ENCODE data around the gene TBC1D4.

Gene TBC1D4

GRCh38 chr13:75411924-75412537, 69.9 kb downstream of the TBC1D4 start:
- Histone ChIP-seq H3K9ac (ENCODE audit: low read length in 5 of 5) (peak overlapping the region in 1 of 5 donors; percentile 30), H3K4me1 (ENCODE audit: control insufficient read depth in 5 of 5, insufficient read depth in 5 of 5, low read length in 5 of 5) (peaks cover 0 to 43% (median 21%) of the 10 kb centered on the region in 5 donors), H3K27me3 (ENCODE audit: control insufficient read depth in 5 of 5, insufficient read depth in 4 of 5, low read length in 5 of 5) (no peaks in the 10 kb centered on the region), H3K27ac (ENCODE audit: low read depth, low read length) (peak overlapping the region; percentile 24), H3K36me3 (ENCODE audit: control insufficient read depth in 5 of 5, insufficient read depth in 5 of 5, low read length in 5 of 5) (no peaks in the 10 kb centered on the region), H3K9me3 (ENCODE audit: control insufficient read depth in 5 of 5, low read length in 5 of 5) (no peaks in the 10 kb centered on the region), H3K4me3 (ENCODE audit: low read depth in 1 of 5, low read length in 5 of 5) (no peak overlapping the region)

DNA sequence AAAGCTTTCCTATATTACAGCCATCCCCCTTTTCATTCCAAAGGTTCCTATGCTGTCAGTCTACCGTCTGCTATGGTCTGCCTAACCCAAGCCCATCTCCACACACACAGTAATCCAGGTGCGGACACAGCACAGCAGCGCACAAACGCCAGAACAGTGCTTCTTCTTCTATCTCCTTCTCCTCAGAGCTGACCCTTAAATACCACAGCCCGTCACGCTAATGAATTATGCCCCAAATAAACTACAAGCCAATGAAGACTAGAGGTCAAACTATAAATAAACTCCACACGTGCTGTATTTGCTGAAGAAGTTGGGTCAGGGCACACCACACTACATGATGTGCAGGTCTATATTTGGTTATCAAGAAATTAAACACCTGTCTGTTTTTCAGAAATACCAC, 71.8 kb downstream of the TBC1D4 start:
- H3K4me3 ChIP-seq (ENCODE audit: low read depth in 1 of 5, low read length in 5 of 5): no peak overlapping the region
- no peaks in the 10 kb centered on the region for H3K27me3 ChIP-seq (ENCODE audit: control insufficient read depth in 5 of 5, insufficient read depth in 4 of 5, low read length in 5 of 5)
- no peaks in the 10 kb centered on the region for H3K9me3 ChIP-seq (ENCODE audit: control insufficient read depth in 5 of 5, low read length in 5 of 5)
- H3K9ac ChIP-seq (ENCODE audit: low read length in 5 of 5): no peak overlapping the region
- no peaks in the 10 kb centered on the region for H3K36me3 ChIP-seq (ENCODE audit: control insufficient read depth in 5 of 5, insufficient read depth in 5 of 5, low read length in 5 of 5)
- peaks cover 0 to 42% (median 16%) of the 10 kb centered on the region in 5 donors for H3K4me1 ChIP-seq (ENCODE audit: control insufficient read depth in 5 of 5, insufficient read depth in 5 of 5, low read length in 5 of 5)
- H3K27ac ChIP-seq (ENCODE audit: low read depth, low read length): no peak overlapping the region

GRCh38 chr13:75407998-75408397, 74.0 kb downstream of the TBC1D4 start:
- Histone ChIP-seq H3K27me3 (ENCODE audit: control insufficient read depth in 5 of 5, insufficient read depth in 4 of 5, low read length in 5 of 5) (no peaks in the 10 kb centered on the region), H3K27ac (ENCODE audit: low read depth, low read length) (no peak overlapping the region), H3K36me3 (ENCODE audit: control insufficient read depth in 5 of 5, insufficient read depth in 5 of 5, low read length in 5 of 5) (no peaks in the 10 kb centered on the region)

DNA sequence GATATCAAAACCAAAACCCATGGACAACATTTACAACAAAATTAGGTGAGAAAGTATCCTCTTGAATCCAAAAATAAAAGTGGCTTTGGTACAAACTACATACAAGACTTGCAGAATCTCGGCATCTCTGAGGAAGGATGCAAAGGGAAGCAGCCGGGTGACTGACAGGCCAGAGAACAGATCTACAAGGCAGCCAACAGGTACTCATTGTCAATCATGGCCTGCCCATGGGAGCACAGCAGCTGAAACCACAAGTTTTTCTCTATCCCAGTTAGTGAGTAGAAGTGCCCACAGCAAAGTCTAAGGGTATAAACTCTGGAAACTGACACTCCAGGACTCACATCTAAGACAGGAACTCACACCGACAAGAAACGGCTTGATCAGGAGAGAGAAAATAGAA, 74.5 kb downstream of the TBC1D4 start:
- H3K4me1 ChIP-seq (ENCODE audit: control insufficient read depth in 5 of 5, insufficient read depth in 5 of 5, low read length in 5 of 5): peaks cover 0 to 40% (median 15%) of the 10 kb centered on the region in 5 donors
- no peaks in the 10 kb centered on the region for H3K9me3 ChIP-seq (ENCODE audit: control insufficient read depth in 5 of 5, low read length in 5 of 5)
- no peaks in the 10 kb centered on the region for H3K36me3 ChIP-seq (ENCODE audit: control insufficient read depth in 5 of 5, insufficient read depth in 5 of 5, low read length in 5 of 5)
- H3K27me3 ChIP-seq (ENCODE audit: control insufficient read depth in 5 of 5, insufficient read depth in 4 of 5, low read length in 5 of 5): no peaks in the 10 kb centered on the region
- no peak overlapping the region for H3K9ac ChIP-seq (ENCODE audit: low read length in 5 of 5)
- H3K27ac ChIP-seq (ENCODE audit: low read depth, low read length): no peak overlapping the region
- H3K4me3 ChIP-seq (ENCODE audit: low read depth in 1 of 5, low read length in 5 of 5): no peak overlapping the region

More at GRCh38 chr13:75407998-75408397, 74.0 kb downstream of the TBC1D4 start:
- Histone ChIP-seq H3K9me3 (ENCODE audit: control insufficient read depth in 5 of 5, low read length in 5 of 5) (no peaks in the 10 kb centered on the region), H3K4me3 (ENCODE audit: low read depth in 1 of 5, low read length in 5 of 5) (no peak overlapping the region), H3K9ac (ENCODE audit: low read length in 5 of 5) (no peak overlapping the region), H3K4me1 (ENCODE audit: control insufficient read depth in 5 of 5, insufficient read depth in 5 of 5, low read length in 5 of 5) (peaks cover 0 to 45% (median 19%) of the 10 kb centered on the region in 5 donors)

DNA sequence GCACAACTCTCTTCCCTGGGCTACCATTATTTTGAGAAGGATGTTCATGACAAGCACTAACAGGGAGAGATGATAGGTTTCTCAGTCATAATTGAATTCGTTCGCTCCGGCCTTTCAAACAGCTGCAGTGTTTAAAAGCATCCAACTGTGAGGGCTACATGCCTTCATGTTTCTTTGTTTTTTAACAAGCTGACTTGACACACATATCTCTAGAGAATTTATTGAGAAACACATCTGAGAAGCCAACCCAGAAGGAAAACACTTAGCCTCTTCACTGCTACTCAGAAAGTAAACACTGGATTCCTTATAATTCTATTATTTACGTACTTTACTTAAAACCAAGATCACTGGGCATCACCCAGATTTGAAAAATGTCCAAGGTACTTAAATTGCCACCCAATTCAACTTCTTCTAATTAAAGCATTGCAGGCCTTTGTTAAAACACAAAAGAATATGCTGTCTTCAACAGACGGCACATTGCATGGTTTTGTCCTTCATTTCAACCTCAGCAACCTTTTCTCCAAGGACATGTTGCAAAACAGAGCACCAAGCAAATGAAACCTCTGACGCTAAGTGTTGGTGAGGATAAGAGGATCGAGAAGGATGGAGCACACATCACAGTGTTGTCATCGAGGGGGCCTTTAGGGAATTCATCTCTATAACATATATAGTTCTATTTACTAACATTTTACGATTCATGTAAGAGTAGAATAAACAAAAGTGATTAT, 75.8 kb downstream of the TBC1D4 start:
- Histone ChIP-seq H3K4me1 (ENCODE audit: control insufficient read depth in 5 of 5, insufficient read depth in 5 of 5, low read length in 5 of 5) (peaks cover 0 to 28% (median 12%) of the 10 kb centered on the region in 5 donors), H3K4me3 (ENCODE audit: low read depth in 1 of 5, low read length in 5 of 5) (peak overlapping the region in 1 of 5 donors; percentile 29), H3K27me3 (ENCODE audit: control insufficient read depth in 5 of 5, insufficient read depth in 4 of 5, low read length in 5 of 5) (no peaks in the 10 kb centered on the region), H3K27ac (ENCODE audit: low read depth, low read length) (peak overlapping the region; percentile 33), H3K36me3 (ENCODE audit: control insufficient read depth in 5 of 5, insufficient read depth in 5 of 5, low read length in 5 of 5) (no peaks in the 10 kb centered on the region), H3K9me3 (ENCODE audit: control insufficient read depth in 5 of 5, low read length in 5 of 5) (no peaks in the 10 kb centered on the region), H3K9ac (ENCODE audit: low read length in 5 of 5) (peak overlapping the region in 1 of 5 donors; percentile 32)

DNA sequence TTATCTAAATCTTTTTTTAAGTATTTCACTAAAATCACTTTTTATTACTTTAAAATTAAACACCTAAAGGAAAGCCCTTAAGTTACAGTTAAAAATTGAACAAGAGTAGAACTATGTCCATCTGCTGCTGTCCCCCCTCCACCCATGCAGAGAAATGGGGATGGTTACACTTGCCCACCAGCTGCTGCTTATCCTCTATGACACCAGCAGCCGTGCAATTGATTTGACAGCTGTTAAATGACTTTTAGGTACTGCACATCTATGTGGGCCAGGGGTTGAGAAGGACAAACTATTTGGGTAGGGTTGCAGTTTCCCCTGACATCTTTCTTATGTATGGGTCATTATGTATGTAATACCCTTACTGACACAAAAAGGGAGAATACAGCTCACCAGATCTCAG, 77.2 kb downstream of the TBC1D4 start:
- no peak overlapping the region for H3K9ac ChIP-seq (ENCODE audit: low read length in 5 of 5)
- no peaks in the 10 kb centered on the region for H3K36me3 ChIP-seq (ENCODE audit: control insufficient read depth in 5 of 5, insufficient read depth in 5 of 5, low read length in 5 of 5)
- H3K27me3 ChIP-seq (ENCODE audit: control insufficient read depth in 5 of 5, insufficient read depth in 4 of 5, low read length in 5 of 5): no peaks in the 10 kb centered on the region
- no peaks in the 10 kb centered on the region for H3K9me3 ChIP-seq (ENCODE audit: control insufficient read depth in 5 of 5, low read length in 5 of 5)
- H3K4me1 ChIP-seq (ENCODE audit: control insufficient read depth in 5 of 5, insufficient read depth in 5 of 5, low read length in 5 of 5): peaks cover 0 to 22% (median 9%) of the 10 kb centered on the region in 5 donors
- no peak overlapping the region for H3K4me3 ChIP-seq (ENCODE audit: low read depth in 1 of 5, low read length in 5 of 5)
- H3K27ac ChIP-seq (ENCODE audit: low read depth, low read length): peak overlapping the region; percentile 27

DNA sequence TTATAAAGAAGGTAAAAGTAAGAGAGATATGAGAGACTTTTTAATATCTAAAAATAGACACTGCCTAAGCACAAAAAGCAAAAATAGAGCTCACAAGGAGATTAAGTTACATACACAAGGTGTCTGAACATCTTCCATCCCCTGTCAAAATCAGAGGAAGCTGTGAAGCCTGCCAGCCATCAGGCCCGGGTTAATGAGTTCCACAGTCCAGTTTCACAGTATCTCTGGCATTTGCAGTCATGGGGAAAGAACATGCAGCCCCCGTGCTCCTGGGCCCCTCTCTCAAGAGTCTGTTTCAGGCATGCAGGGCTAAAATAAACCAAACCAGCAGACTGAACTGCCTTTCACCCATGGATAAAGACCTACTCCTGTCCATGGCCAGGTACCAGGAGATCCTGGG, 79.2 kb downstream of the TBC1D4 start:
- no peaks in the 10 kb centered on the region for H3K36me3 ChIP-seq (ENCODE audit: control insufficient read depth in 5 of 5, insufficient read depth in 5 of 5, low read length in 5 of 5)
- H3K9ac ChIP-seq (ENCODE audit: low read length in 5 of 5): no peak overlapping the region
- no peak overlapping the region for H3K27ac ChIP-seq (ENCODE audit: low read depth, low read length)

DNA sequence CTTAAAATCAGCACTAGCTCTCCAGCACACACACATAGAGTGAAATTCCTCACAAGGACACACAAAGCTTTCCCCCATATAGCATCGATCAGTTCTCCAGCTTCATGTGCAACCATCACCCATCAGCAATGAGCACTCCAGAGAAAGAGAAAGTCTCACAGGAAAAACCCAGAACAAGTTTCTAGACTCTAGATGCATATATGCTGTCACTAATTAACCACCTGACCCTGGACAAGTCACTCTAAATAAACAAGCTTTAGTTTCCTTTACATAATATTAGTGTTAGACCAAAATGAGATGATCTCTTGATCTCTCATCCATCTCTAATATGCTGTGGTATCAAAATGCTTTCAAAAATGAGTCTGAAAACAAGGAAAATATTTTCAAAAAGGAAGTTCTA, 81.2 kb downstream of the TBC1D4 start:
- no peak overlapping the region for H3K4me3 ChIP-seq (ENCODE audit: low read depth in 1 of 5, low read length in 5 of 5)
- H3K27ac ChIP-seq (ENCODE audit: low read depth, low read length): no peak overlapping the region
- H3K4me1 ChIP-seq (ENCODE audit: control insufficient read depth in 5 of 5, insufficient read depth in 5 of 5, low read length in 5 of 5): peaks cover 0 to 15% (median 4%) of the 10 kb centered on the region in 5 donors
- H3K36me3 ChIP-seq (ENCODE audit: control insufficient read depth in 5 of 5, insufficient read depth in 5 of 5, low read length in 5 of 5): no peaks in the 10 kb centered on the region
- peaks cover 0 to 9% (median 3%) of the 10 kb centered on the region in 5 donors for H3K9me3 ChIP-seq (ENCODE audit: control insufficient read depth in 5 of 5, low read length in 5 of 5)
- no peaks in the 10 kb centered on the region for H3K27me3 ChIP-seq (ENCODE audit: control insufficient read depth in 5 of 5, insufficient read depth in 4 of 5, low read length in 5 of 5)
- no peak overlapping the region for H3K9ac ChIP-seq (ENCODE audit: low read length in 5 of 5)

More for the DNA sequence above, 79.2 kb downstream of the TBC1D4 start:
- no peak overlapping the region for H3K4me3 ChIP-seq (ENCODE audit: low read depth in 1 of 5, low read length in 5 of 5)
- peaks cover 0 to 3% (median 3%) of the 10 kb centered on the region in 5 donors for H3K9me3 ChIP-seq (ENCODE audit: control insufficient read depth in 5 of 5, low read length in 5 of 5)
- peaks cover 0 to 25% (median 9%) of the 10 kb centered on the region in 5 donors for H3K4me1 ChIP-seq (ENCODE audit: control insufficient read depth in 5 of 5, insufficient read depth in 5 of 5, low read length in 5 of 5)
- no peaks in the 10 kb centered on the region for H3K27me3 ChIP-seq (ENCODE audit: control insufficient read depth in 5 of 5, insufficient read depth in 4 of 5, low read length in 5 of 5)

GRCh38 chr13:75399879-75400217, 82.1 kb downstream of the TBC1D4 start:
- Histone ChIP-seq H3K4me1 (ENCODE audit: control insufficient read depth in 5 of 5, insufficient read depth in 5 of 5, low read length in 5 of 5) (peaks cover 0 to 9% (median 2%) of the 10 kb centered on the region in 5 donors), H3K27ac (ENCODE audit: low read depth, low read length) (no peak overlapping the region)

GRCh38 chr13:75399168-75399878, 82.6 kb downstream of the TBC1D4 start:
- H3K9ac ChIP-seq (ENCODE audit: low read length in 5 of 5): no peak overlapping the region
- H3K9me3 ChIP-seq (ENCODE audit: control insufficient read depth in 5 of 5, low read length in 5 of 5): peaks cover 0 to 9% (median 3%) of the 10 kb centered on the region in 5 donors
- H3K27me3 ChIP-seq (ENCODE audit: control insufficient read depth in 5 of 5, insufficient read depth in 4 of 5, low read length in 5 of 5): no peaks in the 10 kb centered on the region
- no peak overlapping the region for H3K4me3 ChIP-seq (ENCODE audit: low read depth in 1 of 5, low read length in 5 of 5)
- H3K36me3 ChIP-seq (ENCODE audit: control insufficient read depth in 5 of 5, insufficient read depth in 5 of 5, low read length in 5 of 5): no peaks in the 10 kb centered on the region
- peaks cover 0 to 8% (median 0%) of the 10 kb centered on the region in 5 donors for H3K4me1 ChIP-seq (ENCODE audit: control insufficient read depth in 5 of 5, insufficient read depth in 5 of 5, low read length in 5 of 5)
- H3K27ac ChIP-seq (ENCODE audit: low read depth, low read length): no peak overlapping the region

More at GRCh38 chr13:75399879-75400217, 82.1 kb downstream of the TBC1D4 start:
- Histone ChIP-seq H3K4me3 (ENCODE audit: low read depth in 1 of 5, low read length in 5 of 5) (no peak overlapping the region), H3K9ac (ENCODE audit: low read length in 5 of 5) (no peak overlapping the region), H3K27me3 (ENCODE audit: control insufficient read depth in 5 of 5, insufficient read depth in 4 of 5, low read length in 5 of 5) (no peaks in the 10 kb centered on the region), H3K36me3 (ENCODE audit: control insufficient read depth in 5 of 5, insufficient read depth in 5 of 5, low read length in 5 of 5) (no peaks in the 10 kb centered on the region), H3K9me3 (ENCODE audit: control insufficient read depth in 5 of 5, low read length in 5 of 5) (peaks cover 0 to 9% (median 3%) of the 10 kb centered on the region in 5 donors)

Measured in subcutaneous abdominal adipose tissue (tissue), 5 donors.